ENCODE results near the gene DPP3. TPM values are rescaled to one million over a fixed set of nuclear protein-coding genes. Genes with fewer than 3 reads are reported as not detected.

The DPP3 gene
- total and polyA plus RNA-seq, 2 donors (not counting 1 experiment from before 2014, with no cell fraction given) = 21.5 to 40.6 TPM

- no peaks in the 10 kb centered on the region for H3K27me3 ChIP-seq (replicated peaks in 1 of 4; ENCODE audit: control extremely low read depth in 1 of 4, control insufficient read depth in 3 of 4, insufficient read depth in 4 of 4, low read length in 3 of 4)
- no peak overlapping the region for H3K9ac ChIP-seq (ENCODE audit: low read length)
- no peaks in the 10 kb centered on the region for H3K9me3 ChIP-seq (ENCODE audit: control extremely low read depth in 1 of 3, control insufficient read depth in 2 of 3, insufficient read depth in 1 of 3, low read length in 2 of 3)
- intact Hi-C loops (cut with micrococcal nuclease) = no loop called here
- Mint-ChIP-seq H3K9me3 (ENCODE audit: insufficient read depth) (no peaks in the 10 kb centered on the region), H3K4me3 (no peak overlapping the region), H3K27ac (no peak overlapping the region), H3K4me1 (peaks cover 9% of the 10 kb centered on the region), H3K27me3 (no peaks in the 10 kb centered on the region)
- 86% methylated on average over 4 of the region's 7 CpGs for WGBS (ENCODE audit: insufficient coverage)
- H3K79me2 ChIP-seq (ENCODE audit: control insufficient read depth, insufficient read depth, low read length) = peaks cover 10% of the 10 kb centered on the region
- POLR2A ChIA-PET = no interaction called here
- no peak for ATAC-seq (ENCODE audit: low read depth)
- DNase-seq = no peak
- H3K27ac ChIP-seq (ENCODE audit: low read length in 2 of 2) = no peak overlapping the region
- peaks cover 5 to 10% of the 10 kb centered on the region in 2 donors for H3K4me1 ChIP-seq (ENCODE audit: control insufficient read depth in 2 of 2, insufficient read depth in 2 of 2, low read length in 2 of 2)
- no peaks in the 10 kb centered on the region for H4K20me1 ChIP-seq (ENCODE audit: control insufficient read depth, insufficient read depth, low read length, poor library complexity, severe bottlenecking)
- peaks cover 0 to 38% of the 10 kb centered on the region in 2 experiments for H3K36me3 ChIP-seq (replicated peaks in 1 of 2; ENCODE audit: control extremely low read depth in 1 of 2, control insufficient read depth in 1 of 2, extremely low read depth in 1 of 2, insufficient read depth in 2 of 2, low read length in 1 of 2)
- CTCF ChIA-PET = interaction anchor here (1.1 to 2.2 kb wide), 2 partner anchors 46 to 99 kb away, joined by 4 to 8 read pairs; partner anchors contain the start of gene MRPL11
- H3K4me2 ChIP-seq (replicated peaks; ENCODE audit: low read depth, low read length, poor library complexity, severe bottlenecking) = no peak overlapping the region
- no peak for TF ChIP-seq CTCF (IDR thresholded peaks at IDR 0.05)
- TF ChIP-seq EZH2 (IDR thresholded peaks at IDR 0.05; ENCODE audit: borderline replicate concordance, insufficient read depth, low read depth, low read length, poor library complexity, severe bottlenecking) = no peak
- no peak overlapping the region for H3K4me3 ChIP-seq (ENCODE audit: control extremely low read depth in 1 of 5, extremely low read depth in 1 of 5, insufficient read depth in 1 of 5, low read depth in 2 of 5, low read length in 4 of 5)
- H2AFZ ChIP-seq (ENCODE audit: insufficient read depth, low read depth, low read length, poor library complexity, severe bottlenecking) = no peak overlapping the region
Observed at GRCh38 chr11:66484806-66485380, 4.7 kb downstream of the DPP3 start.

GRCh38 chr11:66488957-66489356 lies 8.7 kb downstream of the DPP3 start:
- Histone ChIP-seq H3K27ac (ENCODE audit: low read length in 2 of 2) (no peak overlapping the region), H2AFZ (ENCODE audit: insufficient read depth, low read depth, low read length, poor library complexity, severe bottlenecking) (no peak overlapping the region), H3K27me3 (replicated peaks in 1 of 4; ENCODE audit: control extremely low read depth in 1 of 4, control insufficient read depth in 3 of 4, insufficient read depth in 4 of 4, low read length in 3 of 4) (no peaks in the 10 kb centered on the region), H3K4me1 (ENCODE audit: control insufficient read depth in 2 of 2, insufficient read depth in 2 of 2, low read length in 2 of 2) (no peaks in the 10 kb centered on the region), H3K9me3 (ENCODE audit: control extremely low read depth in 1 of 3, control insufficient read depth in 2 of 3, insufficient read depth in 1 of 3, low read length in 2 of 3) (no peaks in the 10 kb centered on the region), H3K4me2 (replicated peaks; ENCODE audit: low read depth, low read length, poor library complexity, severe bottlenecking) (no peak overlapping the region), H3K36me3 (replicated peaks in 1 of 2; ENCODE audit: control extremely low read depth in 1 of 2, control insufficient read depth in 1 of 2, extremely low read depth in 1 of 2, insufficient read depth in 2 of 2, low read length in 1 of 2) (peaks cover 0 to 49% of the 10 kb centered on the region in 2 experiments), H3K9ac (ENCODE audit: low read length) (no peak overlapping the region), H3K4me3 (ENCODE audit: control extremely low read depth in 1 of 5, extremely low read depth in 1 of 5, insufficient read depth in 1 of 5, low read depth in 2 of 5, low read length in 4 of 5) (no peak overlapping the region), H3K79me2 (ENCODE audit: control insufficient read depth, insufficient read depth, low read length) (no peaks in the 10 kb centered on the region), H4K20me1 (ENCODE audit: control insufficient read depth, insufficient read depth, low read length, poor library complexity, severe bottlenecking) (no peaks in the 10 kb centered on the region)
- WGBS (ENCODE audit: insufficient coverage) = 100% methylated on average over 8 of the region's 10 CpGs
- H3K27me3 Mint-ChIP-seq = no peaks in the 10 kb centered on the region
- DNase-seq (no peak), ATAC-seq (ENCODE audit: low read depth) (no peak)
- intact Hi-C loops (cut with micrococcal nuclease) = no loop called here
- no peak overlapping the region for H3K27ac Mint-ChIP-seq
- H3K9me3 Mint-ChIP-seq (ENCODE audit: insufficient read depth) = no peaks in the 10 kb centered on the region
- ChIA-PET POLR2A (interaction anchor here (0.6 kb wide), 1 partner anchor 21 kb away, joined by 5 read pairs; no protein-coding TSS in a partner anchor), CTCF (no interaction called here)
- H3K4me3 Mint-ChIP-seq = no peak overlapping the region
- no peaks in the 10 kb centered on the region for H3K4me1 Mint-ChIP-seq
- TF ChIP-seq CTCF (IDR thresholded peaks at IDR 0.05) = no peak
- no peak for TF ChIP-seq EZH2 (IDR thresholded peaks at IDR 0.05; ENCODE audit: borderline replicate concordance, insufficient read depth, low read depth, low read length, poor library complexity, severe bottlenecking)

Measured in B cell (primary cell).